ENCODE measurements around the gene TACSTD2. TPM values are rescaled to one million over a fixed set of nuclear protein-coding genes. Genes with fewer than 3 reads are reported as not detected.

TACSTD2 gene
- total RNA-seq, 1 experiment from 2014 or later: 12.2 TPM

- Histone ChIP-seq H3K9me3 (ENCODE audit: control insufficient read depth in 1 of 2, insufficient read depth in 1 of 2, low read depth in 1 of 2, low read length in 2 of 2) (no peaks in the 10 kb centered on the region), H3K9me2 (ENCODE audit: insufficient read depth) (no peaks in the 10 kb centered on the region), H4K20me1 (ENCODE audit: insufficient read depth) (no peaks in the 10 kb centered on the region), H3K4me1 (ENCODE audit: control insufficient read depth in 1 of 2, insufficient read depth in 2 of 2, low read length in 2 of 2) (peaks cover 18 to 68% of the 10 kb centered on the region in 2 experiments), H3K4me3 (replicated peaks in 1 of 2; ENCODE audit: low read depth in 1 of 2, low read length in 2 of 2) (0 out of 4 replicates have a peak overlapping the region, but pooled peaks of 1 of the 2 experiments have one; percentile 3), H3K9ac (ENCODE audit: low read length) (peak overlapping the region; percentile 23; the same call in 1 of the 2 replicates), H3K4me2 (ENCODE audit: low read length) (peak overlapping the region; percentile 49), H3K36me3 (ENCODE audit: control insufficient read depth in 1 of 2, insufficient read depth in 2 of 2, low read length in 2 of 2) (no peaks in the 10 kb centered on the region), H3K27ac (ENCODE audit: low read depth, low read length) (no peak overlapping the region), H3K79me2 (ENCODE audit: insufficient read depth, low read length) (no peaks in the 10 kb centered on the region), H2AFZ (ENCODE audit: low read depth, low read length, poor library complexity, severe bottlenecking) (no peak overlapping the region), H3K27me3 (ENCODE audit: insufficient read depth, low read length) (no peaks in the 10 kb centered on the region)
- DNase-seq (ENCODE audit: low read depth, low spot score) (no peak), ATAC-seq (peak; percentile 33; the same call in 1 of the 2 replicates)
- intact Hi-C loops (cut with micrococcal nuclease): no loop called here
- CTCF ChIA-PET: no interaction called here
- RAD21 ChIA-PET (ENCODE audit: low non-redundant PET in 1 of 2, low total read pairs in 2 of 2, uncharacterized antibody in 2 of 2, unreplicated experiment in 2 of 2): no interaction called here
- BruUV-seq (replicated peaks): no TSS peak
- POLR2A ChIA-PET: no interaction called here
- TF ChIP-seq RAD21 (IDR thresholded peaks at IDR 0.05; ENCODE audit: low read depth): no peak
Observed at GRCh38 chr1:58573705-58574591, 3.1 kb downstream of the TACSTD2 start.

- no peaks in the 10 kb centered on the region for H3K9me3 ChIP-seq (ENCODE audit: control insufficient read depth in 1 of 2, insufficient read depth in 1 of 2, low read depth in 1 of 2, low read length in 2 of 2)
- no TSS peak for BruUV-seq (replicated peaks)
- no peak overlapping the region for H3K4me3 ChIP-seq (replicated peaks in 1 of 2; ENCODE audit: low read depth in 1 of 2, low read length in 2 of 2)
- POLR2A ChIA-PET: no interaction called here
- no peaks in the 10 kb centered on the region for H3K27me3 ChIP-seq (ENCODE audit: insufficient read depth, low read length)
- TF ChIP-seq RAD21 (IDR thresholded peaks at IDR 0.05; ENCODE audit: low read depth) (no peak), JUND (IDR thresholded peaks at IDR 0.05) (0 out of 2 replicates have a peak, but pooled peaks have one; percentile 11), FOSL1 (IDR thresholded peaks at IDR 0.05; ENCODE audit: low read depth) (no peak)
- TF ChIP-seq, protein P1, sequence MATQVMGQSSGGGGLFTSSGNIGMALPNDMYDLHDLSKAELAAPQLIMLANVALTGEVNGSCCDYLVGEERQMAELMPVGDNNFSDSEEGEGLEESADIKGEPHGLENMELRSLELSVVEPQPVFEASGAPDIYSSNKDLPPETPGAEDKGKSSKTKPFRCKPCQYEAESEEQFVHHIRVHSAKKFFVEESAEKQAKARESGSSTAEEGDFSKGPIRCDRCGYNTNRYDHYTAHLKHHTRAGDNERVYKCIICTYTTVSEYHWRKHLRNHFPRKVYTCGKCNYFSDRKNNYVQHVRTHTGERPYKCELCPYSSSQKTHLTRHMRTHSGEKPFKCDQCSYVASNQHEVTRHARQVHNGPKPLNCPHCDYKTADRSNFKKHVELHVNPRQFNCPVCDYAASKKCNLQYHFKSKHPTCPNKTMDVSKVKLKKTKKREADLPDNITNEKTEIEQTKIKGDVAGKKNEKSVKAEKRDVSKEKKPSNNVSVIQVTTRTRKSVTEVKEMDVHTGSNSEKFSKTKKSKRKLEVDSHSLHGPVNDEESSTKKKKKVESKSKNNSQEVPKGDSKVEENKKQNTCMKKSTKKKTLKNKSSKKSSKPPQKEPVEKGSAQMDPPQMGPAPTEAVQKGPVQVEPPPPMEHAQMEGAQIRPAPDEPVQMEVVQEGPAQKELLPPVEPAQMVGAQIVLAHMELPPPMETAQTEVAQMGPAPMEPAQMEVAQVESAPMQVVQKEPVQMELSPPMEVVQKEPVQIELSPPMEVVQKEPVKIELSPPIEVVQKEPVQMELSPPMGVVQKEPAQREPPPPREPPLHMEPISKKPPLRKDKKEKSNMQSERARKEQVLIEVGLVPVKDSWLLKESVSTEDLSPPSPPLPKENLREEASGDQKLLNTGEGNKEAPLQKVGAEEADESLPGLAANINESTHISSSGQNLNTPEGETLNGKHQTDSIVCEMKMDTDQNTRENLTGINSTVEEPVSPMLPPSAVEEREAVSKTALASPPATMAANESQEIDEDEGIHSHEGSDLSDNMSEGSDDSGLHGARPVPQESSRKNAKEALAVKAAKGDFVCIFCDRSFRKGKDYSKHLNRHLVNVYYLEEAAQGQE (IDR thresholded peaks at IDR 0.05; ENCODE audit: low read depth): no peak
- peaks cover 15 to 62% of the 10 kb centered on the region in 2 experiments for H3K4me1 ChIP-seq (ENCODE audit: control insufficient read depth in 1 of 2, insufficient read depth in 2 of 2, low read length in 2 of 2)
- peak overlapping the region; percentile 49 for H3K4me2 ChIP-seq (ENCODE audit: low read length)
- intact Hi-C loops (cut with micrococcal nuclease): no loop called here
- H3K9me2 ChIP-seq (ENCODE audit: insufficient read depth): no peaks in the 10 kb centered on the region
- peak overlapping the region; percentile 26; the same call in 1 of the 2 replicates for H3K9ac ChIP-seq (ENCODE audit: low read length)
- CTCF ChIA-PET: no interaction called here
- H3K36me3 ChIP-seq (ENCODE audit: control insufficient read depth in 1 of 2, insufficient read depth in 2 of 2, low read length in 2 of 2): no peaks in the 10 kb centered on the region
- no peaks in the 10 kb centered on the region for H4K20me1 ChIP-seq (ENCODE audit: insufficient read depth)
- no peak overlapping the region for H3K27ac ChIP-seq (ENCODE audit: low read depth, low read length)
- DNase-seq (ENCODE audit: low read depth, low spot score): no peak
- peak overlapping the region; percentile 72 for H2AFZ ChIP-seq (ENCODE audit: low read depth, low read length, poor library complexity, severe bottlenecking)
- RAD21 ChIA-PET (ENCODE audit: low non-redundant PET in 1 of 2, low total read pairs in 2 of 2, uncharacterized antibody in 2 of 2, unreplicated experiment in 2 of 2): no interaction called here
- ATAC-seq: no peak
- no peaks in the 10 kb centered on the region for H3K79me2 ChIP-seq (ENCODE audit: insufficient read depth, low read length)
Observed at GRCh38 chr1:58573138-58573537, 3.9 kb downstream of the TACSTD2 start.
